OCI-LY1 (cell line): ENCODE results near the gene DNAH14.

Experiments used
- EZH2 ChIP-seq: fragments of 200-600 bp; sonication (generic), shearing (Covaris generic); IDR thresholded peaks from 2 replicates; pipeline ENCODE4 v1.8.0; 2017; ENCODE audit warnings: borderline replicate concordance, mixed run types, mild to moderate bottlenecking, antibody characterized with exemption, low read length, moderate library complexity, mixed read lengths
- TF ChIP-seq, protein P1 (sequence below): fragments of 200-600 bp; sonication (generic), shearing (Covaris generic); IDR thresholded peaks from 2 replicates; pipeline ENCODE4 v1.5.1; 2017; ENCODE audit warnings: mild to moderate bottlenecking, antibody characterized with exemption, low read length, moderate library complexity, mixed read lengths

DNA sequence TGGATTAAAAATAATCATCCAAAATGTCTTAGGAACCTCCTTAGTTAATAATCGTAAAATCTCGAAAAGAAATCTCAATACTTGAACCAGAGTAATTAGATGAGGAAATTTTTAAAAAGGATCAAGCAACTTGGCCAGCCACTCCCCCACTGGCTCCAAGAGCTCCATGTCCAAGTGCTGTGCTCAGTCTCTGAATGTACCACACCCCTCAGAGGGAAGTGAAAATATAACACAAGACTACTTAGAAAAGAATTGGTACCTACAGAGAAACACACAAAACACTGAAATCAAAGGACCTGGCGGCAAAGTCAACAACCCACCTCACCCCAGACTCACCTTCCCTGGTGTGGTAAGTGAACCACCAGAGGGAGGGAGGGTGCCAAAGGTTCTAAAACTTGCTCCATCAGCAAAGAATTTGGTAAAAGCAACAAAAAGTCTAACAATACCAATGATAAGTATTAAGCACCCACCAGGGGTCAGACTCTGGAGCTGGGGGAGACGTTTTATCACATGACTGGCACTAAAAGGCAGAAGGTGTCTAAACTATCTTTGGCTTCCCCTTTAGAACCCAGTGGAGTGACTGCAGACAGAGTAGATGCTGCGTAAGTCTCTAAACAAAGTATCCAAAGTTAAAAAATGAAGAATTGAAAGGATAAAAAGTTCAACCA is 484.4 kb downstream of the DNAH14 start:
- TF ChIP-seq, protein P1, sequence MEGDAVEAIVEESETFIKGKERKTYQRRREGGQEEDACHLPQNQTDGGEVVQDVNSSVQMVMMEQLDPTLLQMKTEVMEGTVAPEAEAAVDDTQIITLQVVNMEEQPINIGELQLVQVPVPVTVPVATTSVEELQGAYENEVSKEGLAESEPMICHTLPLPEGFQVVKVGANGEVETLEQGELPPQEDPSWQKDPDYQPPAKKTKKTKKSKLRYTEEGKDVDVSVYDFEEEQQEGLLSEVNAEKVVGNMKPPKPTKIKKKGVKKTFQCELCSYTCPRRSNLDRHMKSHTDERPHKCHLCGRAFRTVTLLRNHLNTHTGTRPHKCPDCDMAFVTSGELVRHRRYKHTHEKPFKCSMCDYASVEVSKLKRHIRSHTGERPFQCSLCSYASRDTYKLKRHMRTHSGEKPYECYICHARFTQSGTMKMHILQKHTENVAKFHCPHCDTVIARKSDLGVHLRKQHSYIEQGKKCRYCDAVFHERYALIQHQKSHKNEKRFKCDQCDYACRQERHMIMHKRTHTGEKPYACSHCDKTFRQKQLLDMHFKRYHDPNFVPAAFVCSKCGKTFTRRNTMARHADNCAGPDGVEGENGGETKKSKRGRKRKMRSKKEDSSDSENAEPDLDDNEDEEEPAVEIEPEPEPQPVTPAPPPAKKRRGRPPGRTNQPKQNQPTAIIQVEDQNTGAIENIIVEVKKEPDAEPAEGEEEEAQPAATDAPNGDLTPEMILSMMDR = peak; percentile 16; the same call in 1 of the 2 replicates
- no peak for TF ChIP-seq EZH2
